ENCODE measurements around the gene IFI44L. TPM values are rescaled to one million over a fixed set of nuclear protein-coding genes. Genes with fewer than 3 reads are reported as not detected.

Gene IFI44L
- total and polyA plus RNA-seq, 2 of the 13 experiments (the other 11 are each of a cell fraction or from before 2014, with no cell fraction given), result 0.04 TPM

- no TSS peak for BruUV-seq (replicated peaks)
- Histone ChIP-seq H3K9me3 (ENCODE audit: low read length) (no peaks in the 10 kb centered on the region), H3K27ac (ENCODE audit: extremely low read length, insufficient read depth, low read length) (no peak overlapping the region), H2AFZ (ENCODE audit: low read length) (no peak overlapping the region), H3K4me3 (replicated peaks in 1 of 3; ENCODE audit: insufficient read depth in 1 of 3, low read depth in 2 of 3, low read length in 3 of 3) (no peak overlapping the region), H3K36me3 (replicated peaks in 1 of 2; ENCODE audit: control insufficient read depth in 1 of 2, insufficient read depth in 2 of 2, low read length in 2 of 2) (no peaks in the 10 kb centered on the region), H3K4me1 (ENCODE audit: insufficient read depth, low read length) (no peaks in the 10 kb centered on the region), H3K79me2 (ENCODE audit: insufficient read depth, low read length) (no peaks in the 10 kb centered on the region), H3K9ac (ENCODE audit: insufficient read depth, low read depth, low read length) (no peak overlapping the region), H3K27me3 (ENCODE audit: control insufficient read depth in 1 of 2, insufficient read depth in 2 of 2, low read length in 2 of 2) (no peaks in the 10 kb centered on the region), H4K20me1 (ENCODE audit: insufficient read depth, low read length) (no peaks in the 10 kb centered on the region), H3K4me2 (ENCODE audit: low read depth, low read length) (no peak overlapping the region)
- ChIA-PET CTCF (ENCODE audit: low intra/inter-chr PET ratio, low total read pairs) (no interaction called here), POLR2A (no interaction called here)
- ATAC-seq (no peak), DNase-seq (ENCODE audit: low spot score) (no peak), FAIRE-seq (no peak)
- WGBS (ENCODE audit: low lambda C conversion rate), result 23% methylated on average over 3 of the region's 3 CpGs
- TF ChIP-seq GMEB1 (CRISPR knock-in tag; IDR thresholded peaks at IDR 0.05; ENCODE audit: borderline replicate concordance) (no peak), CEBPB (IDR thresholded peaks at IDR 0.05; ENCODE audit: borderline replicate concordance, low read depth, low read length) (peak; percentile 53)
- intact Hi-C loops (cut with micrococcal nuclease; ENCODE audit: unreplicated experiment) (no loop called here), in situ Hi-C loops (cut with HindIII; ENCODE audit: extremely low pct_ligation_motif_present, low pct_unique_long_range_greater_than_20kb) (loop anchor here (10.0 kb wide), 1 partner anchor 543 kb away; no protein-coding TSS in a partner anchor)
Observed at GRCh38 chr1:78677788-78678187, 57.5 kb downstream of the IFI44L start.

GRCh38 chr1:78678324-78678723 is 58.1 kb downstream of the IFI44L start:
- H2AFZ ChIP-seq (ENCODE audit: low read length), result no peak overlapping the region
- ChIA-PET CTCF (ENCODE audit: low intra/inter-chr PET ratio, low total read pairs) (no interaction called here), POLR2A (no interaction called here)
- H3K4me3 ChIP-seq (replicated peaks in 1 of 3; ENCODE audit: insufficient read depth in 1 of 3, low read depth in 2 of 3, low read length in 3 of 3), result no peak overlapping the region
- in situ Hi-C loops (cut with HindIII; ENCODE audit: extremely low pct_ligation_motif_present, low pct_unique_long_range_greater_than_20kb), result loop anchor here (10.0 kb wide), 1 partner anchor 544 kb away; no protein-coding TSS in a partner anchor
- no TSS peak for BruUV-seq (replicated peaks)
- H3K9me3 ChIP-seq (ENCODE audit: low read length), result no peaks in the 10 kb centered on the region
- no peaks in the 10 kb centered on the region for H3K27me3 ChIP-seq (ENCODE audit: control insufficient read depth in 1 of 2, insufficient read depth in 2 of 2, low read length in 2 of 2)
- FAIRE-seq, result no peak
- no peak overlapping the region for H3K9ac ChIP-seq (ENCODE audit: insufficient read depth, low read depth, low read length)
- no peaks in the 10 kb centered on the region for H3K36me3 ChIP-seq (replicated peaks in 1 of 2; ENCODE audit: control insufficient read depth in 1 of 2, insufficient read depth in 2 of 2, low read length in 2 of 2)
- H4K20me1 ChIP-seq (ENCODE audit: insufficient read depth, low read length), result no peaks in the 10 kb centered on the region
- no peak overlapping the region for H3K4me2 ChIP-seq (ENCODE audit: low read depth, low read length)
- intact Hi-C loops (cut with micrococcal nuclease; ENCODE audit: unreplicated experiment), result no loop called here
- no peak for DNase-seq (ENCODE audit: low spot score)
- TF ChIP-seq KDM2A (CRISPR knock-in tag; IDR thresholded peaks at IDR 0.05; ENCODE audit: borderline replicate concordance, low read depth) (no peak), ZBTB8A (CRISPR knock-in tag; IDR thresholded peaks at IDR 0.05; ENCODE audit: borderline replicate concordance, low read depth) (no peak), ZNF576 (CRISPR knock-in tag; IDR thresholded peaks at IDR 0.05) (no peak), ZBTB42 (CRISPR knock-in tag; IDR thresholded peaks at IDR 0.05) (no peak), TBX3 (IDR thresholded peaks at IDR 0.05; ENCODE audit: borderline replicate concordance) (no peak), ZFP82 (CRISPR knock-in tag; IDR thresholded peaks at IDR 0.05; ENCODE audit: borderline replicate concordance) (no peak), KAT8 (CRISPR knock-in tag; IDR thresholded peaks at IDR 0.05) (no peak), ZNF224 (CRISPR knock-in tag; IDR thresholded peaks at IDR 0.05) (no peak), WIZ (CRISPR knock-in tag; IDR thresholded peaks at IDR 0.05) (no peak), ETS1 (CRISPR knock-in tag; IDR thresholded peaks at IDR 0.05) (no peak)
- no peaks in the 10 kb centered on the region for H3K4me1 ChIP-seq (ENCODE audit: insufficient read depth, low read length)
- no peak for ATAC-seq
- no peak overlapping the region for H3K27ac ChIP-seq (ENCODE audit: extremely low read length, insufficient read depth, low read length)
- H3K79me2 ChIP-seq (ENCODE audit: insufficient read depth, low read length), result no peaks in the 10 kb centered on the region
